HG03108 (cell line): Measurements from ENCODE around the gene HS3ST4.
"Not testable (repeated sequence)": the region's sequence is repeated elsewhere in the genome, so short reads cannot be mapped to it uniquely, and the experiment has no call there.

Experiments
- ATAC-seq: cut with Tn5 transposase; IDR thresholded peaks from one replicate; pipeline ENCODE4 v1.9.1; 2021; ENCODE audit warnings: moderate library complexity; ENCODE audit not compliant: unreplicated experiment

Gene HS3ST4

GRCh38 chr16:25977121-25977520 is 285.4 kb downstream of the HS3ST4 start:
- no peak for ATAC-seq

DNA sequence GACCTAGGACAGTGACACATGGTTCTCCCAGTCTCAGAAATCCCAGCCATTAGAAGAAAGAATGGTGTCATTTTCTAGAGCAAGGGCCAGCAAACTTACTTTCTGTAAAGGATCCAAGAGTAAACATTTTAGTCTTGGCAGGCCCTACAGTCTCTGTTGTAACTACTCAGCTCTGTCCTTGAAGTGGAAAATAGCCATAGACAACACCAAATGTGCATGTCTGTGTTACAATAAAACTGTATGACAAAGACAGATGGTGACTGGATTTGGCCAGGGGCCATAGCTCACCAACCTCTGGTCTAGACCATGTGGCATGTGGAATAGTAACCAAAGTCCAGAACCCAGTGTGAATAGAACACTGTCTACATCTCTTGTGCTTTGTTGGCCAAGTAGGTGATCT is 286.5 kb downstream of the HS3ST4 start:
- ATAC-seq, result no peak

GRCh38 chr16:25988084-25988483 is 296.3 kb downstream of the HS3ST4 start:
- no peak for ATAC-seq

GRCh38 chr16:25988882-25989281 is 297.1 kb downstream of the HS3ST4 start:
- ATAC-seq, result no peak

- no peak for ATAC-seq
These were observed 304.3 kb downstream of the HS3ST4 start for GRCh38 chr16:25996052-25996451.

DNA sequence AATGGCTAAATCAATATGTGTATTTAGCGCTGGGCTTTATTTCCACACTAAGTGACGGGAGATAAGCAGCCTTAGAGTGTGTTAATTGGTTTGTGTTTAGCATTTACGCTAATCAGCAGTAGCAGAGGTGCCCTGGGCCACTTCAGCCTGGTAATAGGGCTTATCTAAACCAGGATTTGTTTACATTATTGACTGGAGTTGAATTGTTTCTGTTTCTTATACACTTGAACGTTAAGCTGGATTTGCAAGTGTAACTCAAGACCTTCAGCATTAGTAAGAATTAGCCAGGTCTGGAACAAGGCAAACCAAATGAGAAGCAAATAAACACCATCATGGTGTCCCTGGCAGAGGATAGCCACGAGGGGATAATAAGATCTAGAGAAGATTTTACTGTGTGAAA is 313.6 kb downstream of the HS3ST4 start:
- no peak for ATAC-seq

GRCh38 chr16:26012376-26012775 is 320.6 kb downstream of the HS3ST4 start:
- ATAC-seq, result no peak

GRCh38 chr16:26015776-26016175 is 324.0 kb downstream of the HS3ST4 start:
- no peak for ATAC-seq

DNA sequence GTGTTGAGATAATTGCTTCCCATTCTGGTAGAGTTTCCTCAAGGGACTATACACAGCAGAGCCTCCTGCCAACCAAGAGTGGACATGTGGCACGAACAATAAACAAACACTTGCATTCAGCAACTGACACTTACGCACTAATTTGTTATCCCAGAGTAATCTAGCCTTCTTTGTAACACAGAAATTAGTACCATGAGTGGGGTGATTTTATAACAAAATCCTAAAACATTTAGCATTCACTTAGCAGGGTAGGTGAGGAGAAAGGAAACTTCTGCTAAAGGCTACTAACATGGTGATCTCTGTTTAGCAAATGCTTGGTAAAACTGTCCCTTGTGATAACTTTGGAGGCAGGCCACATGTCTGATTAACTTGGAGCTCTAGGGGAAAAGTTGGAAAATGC is 325.2 kb downstream of the HS3ST4 start:
- no peak for ATAC-seq

- ATAC-seq, result no peak
These were observed 327.9 kb downstream of the HS3ST4 start for GRCh38 chr16:26019381-26020242.

DNA sequence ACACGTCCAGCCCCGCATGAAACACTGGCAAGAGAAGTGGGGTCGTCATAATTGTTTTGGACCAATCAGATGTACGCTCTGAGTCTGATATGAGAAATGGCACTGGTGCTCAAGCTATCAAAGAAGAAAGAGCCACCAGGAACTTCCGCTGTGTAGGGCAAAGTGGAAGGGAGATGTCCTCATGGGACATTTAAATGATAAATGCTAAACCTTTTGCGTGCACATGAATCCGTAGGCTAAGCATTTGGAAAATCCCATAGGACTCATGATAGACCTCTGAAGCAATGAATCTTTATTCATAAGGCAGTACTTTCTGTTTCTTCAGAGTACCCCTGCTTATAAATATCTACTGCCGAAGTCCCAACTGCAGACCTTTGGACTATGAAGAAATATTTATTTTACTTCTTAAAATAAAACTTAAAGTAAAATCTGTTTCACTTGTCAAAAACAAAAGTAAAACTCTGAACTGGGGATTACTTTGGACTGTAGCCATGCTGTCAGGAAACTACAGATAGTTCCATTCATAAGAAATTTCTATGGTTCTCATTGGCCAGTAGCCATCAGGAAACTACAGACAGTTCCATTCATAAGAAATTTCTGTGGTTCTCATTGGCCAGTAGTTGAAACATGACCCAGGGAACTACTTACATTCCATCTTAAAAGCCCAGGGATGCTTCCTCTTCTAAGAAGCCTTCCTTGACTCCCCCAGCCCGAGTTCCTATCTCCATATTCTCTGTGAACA is 335.1 kb downstream of the HS3ST4 start:
- no peak for ATAC-seq

DNA sequence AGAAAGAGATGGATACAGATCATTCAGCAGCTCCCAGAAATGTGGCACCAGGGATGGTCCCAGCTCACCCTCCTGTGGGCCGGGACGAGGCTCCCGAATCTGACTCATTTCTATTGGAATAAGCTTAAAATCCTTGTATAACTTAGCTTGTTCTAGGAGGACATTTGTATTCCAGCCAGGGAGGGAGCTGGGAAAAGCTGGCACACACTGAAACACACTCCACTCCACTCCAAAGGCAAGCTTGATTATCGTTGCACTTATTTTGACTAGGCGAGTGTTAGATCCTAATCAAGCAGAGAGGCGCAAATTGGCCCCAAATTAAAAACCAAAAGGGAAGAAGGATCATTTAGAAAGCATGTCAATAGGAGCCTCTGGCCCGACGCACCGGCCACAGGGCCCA is 339.5 kb downstream of the HS3ST4 start:
- ATAC-seq, result no peak

DNA sequence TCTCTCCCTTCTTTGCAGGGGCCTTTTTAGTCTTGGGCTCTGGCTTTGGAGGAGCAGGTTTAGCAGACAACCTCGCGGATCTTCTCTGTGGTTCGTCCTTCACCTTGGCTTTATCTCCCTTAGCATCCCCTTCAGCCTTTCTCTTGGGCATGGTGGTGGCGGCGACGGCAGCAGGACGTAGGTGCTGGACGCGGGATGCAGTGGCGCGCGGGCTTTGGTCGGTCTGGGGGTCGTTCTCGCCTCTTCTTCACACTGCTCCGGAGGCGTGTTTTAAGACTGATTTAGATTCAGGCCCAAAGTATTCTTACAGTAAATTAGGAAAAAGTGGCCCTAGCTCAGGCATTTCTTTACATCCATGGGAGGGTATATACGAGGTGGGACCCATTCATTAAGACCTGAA is 340.9 kb downstream of the HS3ST4 start:
- not testable (repeated sequence) for ATAC-seq

DNA sequence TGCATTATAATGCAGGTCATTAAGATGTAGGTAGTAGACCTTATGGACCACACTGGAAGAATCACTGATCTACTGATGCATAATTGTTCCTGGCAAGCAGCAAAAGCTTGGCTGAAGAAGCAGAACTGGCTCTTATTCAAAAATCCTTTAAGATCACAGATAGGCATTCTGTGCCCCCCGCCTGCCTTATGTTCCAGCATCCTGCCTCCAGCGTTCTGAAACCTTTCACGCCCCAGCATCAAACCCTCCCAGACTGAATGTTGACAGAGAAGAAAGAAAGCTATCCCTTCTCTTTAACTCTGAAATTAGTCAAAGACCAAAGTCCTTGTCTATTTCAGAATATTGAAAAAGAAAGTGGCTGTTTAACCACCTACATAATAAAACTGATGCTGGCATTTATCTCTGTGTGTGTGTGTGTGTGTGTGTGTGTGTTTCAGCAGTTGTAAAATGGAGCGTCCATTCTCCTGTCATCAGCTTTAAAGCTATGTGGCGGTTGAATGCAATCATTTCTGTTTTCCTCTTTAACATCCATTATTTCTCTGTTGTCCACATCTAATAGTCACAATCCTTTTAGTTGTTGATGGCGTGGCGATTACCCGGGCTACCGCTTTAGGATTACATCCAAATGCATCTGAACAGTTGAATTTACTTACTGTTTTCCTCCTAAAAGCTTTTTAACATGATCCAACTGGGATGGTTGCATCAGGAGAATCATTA is 350.4 kb downstream of the HS3ST4 start:
- ATAC-seq, result no peak

DNA sequence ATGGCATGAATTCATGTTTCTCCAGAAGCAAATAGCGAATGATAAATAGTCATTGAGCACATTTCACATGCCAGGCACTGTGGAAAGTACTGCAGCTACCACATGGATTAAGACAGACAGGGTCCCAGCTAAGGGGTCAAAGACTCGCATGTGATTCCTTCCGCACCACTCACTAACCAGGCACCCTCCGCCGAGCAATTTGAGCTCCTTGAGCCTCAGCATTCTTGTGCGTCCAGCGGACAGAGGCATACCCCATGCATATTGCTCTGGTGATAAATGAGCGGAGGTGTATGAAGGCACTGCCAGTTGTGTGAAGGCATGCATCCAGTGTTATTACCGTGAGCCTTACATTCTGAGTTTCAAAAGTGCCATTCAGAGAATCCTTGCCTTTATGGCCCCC is 358.7 kb downstream of the HS3ST4 start:
- ATAC-seq, result no peak

GRCh38 chr16:26051063-26051462 is 359.3 kb downstream of the HS3ST4 start:
- no peak for ATAC-seq

DNA sequence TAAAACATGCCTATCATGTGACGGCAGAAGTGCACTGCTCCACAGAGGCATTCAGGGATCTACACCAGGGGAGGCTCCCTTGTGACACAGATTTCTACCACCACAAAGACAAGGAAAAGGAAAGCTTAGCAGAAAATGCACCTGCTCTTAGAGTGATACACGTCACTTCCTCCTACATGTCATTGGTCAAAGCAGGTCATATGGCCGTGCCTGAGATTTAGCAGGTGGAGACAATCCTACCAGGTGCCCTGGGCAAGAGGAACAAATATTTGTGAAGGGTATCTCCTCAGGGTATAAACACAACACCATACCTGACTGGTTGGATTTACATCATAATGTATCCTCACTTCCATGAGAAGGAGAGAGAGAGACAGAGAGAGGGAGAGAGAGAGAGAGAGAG is 362.1 kb downstream of the HS3ST4 start:
- ATAC-seq, result no peak

DNA sequence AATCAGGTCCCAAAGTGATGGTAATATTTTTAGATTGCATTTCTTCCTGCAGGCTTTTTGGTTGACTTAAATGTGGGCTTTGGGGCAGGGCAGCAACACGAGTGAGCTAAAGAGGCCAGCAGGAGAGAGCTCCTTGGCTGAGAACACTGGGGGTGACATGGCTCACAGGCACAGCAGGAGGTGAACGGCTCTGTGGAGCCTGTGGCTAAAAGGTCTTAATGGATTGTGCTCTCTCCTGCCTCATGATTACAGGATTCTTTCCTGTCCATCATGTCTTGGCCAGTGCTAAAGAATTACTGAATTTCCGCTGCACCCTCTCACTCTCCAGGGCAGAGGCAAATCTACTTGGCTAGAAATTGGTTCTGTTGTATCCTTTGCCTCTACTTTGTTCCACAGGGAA is 366.6 kb downstream of the HS3ST4 start:
- no peak for ATAC-seq

GRCh38 chr16:26070302-26071100 is 378.7 kb downstream of the HS3ST4 start:
- no peak for ATAC-seq

DNA sequence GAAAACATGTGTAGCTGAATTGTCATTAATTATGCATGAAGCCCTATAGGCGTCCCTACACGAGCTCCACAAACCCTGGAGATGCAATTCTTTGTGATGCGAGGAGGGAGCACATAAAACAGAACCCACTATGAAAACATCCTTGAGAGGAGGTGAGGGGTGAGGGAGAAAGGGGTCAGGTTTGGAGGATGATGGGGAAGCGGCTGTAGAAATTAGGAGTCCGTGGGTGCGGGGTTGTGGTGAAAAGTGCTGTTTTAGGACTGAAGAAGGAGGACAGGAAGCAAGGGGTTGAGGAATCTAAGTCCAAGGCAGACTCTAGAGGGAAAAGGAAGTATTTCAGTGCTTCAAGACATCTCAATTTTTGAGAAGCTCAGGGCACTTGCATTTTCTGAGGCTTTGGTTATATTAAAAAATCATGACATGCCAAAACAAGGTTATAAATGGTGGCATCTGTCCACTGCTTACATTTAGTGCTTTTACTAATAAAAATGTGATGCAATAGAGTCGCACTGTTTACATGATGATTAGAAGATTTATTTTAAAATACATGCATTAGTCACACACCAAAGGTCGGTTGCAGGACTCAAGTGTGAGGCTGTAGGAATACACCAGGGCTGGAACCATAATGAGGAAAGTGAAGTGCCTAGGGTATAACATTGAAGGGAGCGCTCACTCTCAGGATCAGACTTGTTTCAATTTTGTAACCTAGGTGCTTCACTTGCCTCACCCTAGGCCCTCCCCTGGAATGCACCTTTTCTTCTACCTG is 379.5 kb downstream of the HS3ST4 start:
- ATAC-seq, result no peak
